Osteocyte (in vitro differentiated cells): ENCODE data around the gene SERPIND1. TPM values are rescaled to one million over a fixed set of nuclear protein-coding genes. Genes with fewer than 3 reads are reported as not detected.

Experiments used
- DNase-seq: peaks from one replicate; pipeline ENCODE4 v3.0.0; 2021; ENCODE audit warnings: mixed read lengths; ENCODE audit not compliant: unreplicated experiment; ENCODE audit errors: extremely low spot score
- H3K27ac Mint-ChIP-seq: one replicate; pipeline ENCODE4 v1.8.0; 2021; ENCODE audit warnings: mild to moderate bottlenecking, mixed read lengths; ENCODE audit not compliant: unreplicated experiment
- H3K27me3 Mint-ChIP-seq: one replicate; pipeline ENCODE4 v1.8.0; 2021; ENCODE audit warnings: mixed read lengths; ENCODE audit not compliant: unreplicated experiment
- H3K36me3 Mint-ChIP-seq: one replicate; pipeline ENCODE4 v1.8.0; 2021; ENCODE audit warnings: mixed read lengths; ENCODE audit not compliant: unreplicated experiment
- H3K4me1 Mint-ChIP-seq: one replicate; pipeline ENCODE4 v1.8.0; 2021; ENCODE audit warnings: mixed read lengths; ENCODE audit not compliant: unreplicated experiment
- H3K4me3 Mint-ChIP-seq: one replicate; pipeline ENCODE4 v1.8.0; 2021; ENCODE audit warnings: mild to moderate bottlenecking, moderate library complexity, mixed read lengths; ENCODE audit not compliant: unreplicated experiment
- H3K9me3 Mint-ChIP-seq: one replicate; pipeline ENCODE4 v1.8.0; 2021; ENCODE audit warnings: mixed read lengths; ENCODE audit not compliant: unreplicated experiment
- CTCF ChIP-seq: fragments of 200-600 bp; sonication (generic); IDR thresholded peaks from 2 replicates; pipeline ENCODE4 v1.5.0; 2021; ENCODE audit warnings: antibody characterized with exemption, mild to moderate bottlenecking, moderate library complexity
- total RNA-seq: library from RNA; stranded (reverse); gene quantifications from 2 replicates; pipeline ENCODE4 v1.2.1, GENCODE V29; 2021

SERPIND1 gene
- total RNA-seq, 1 donor from 2014 or later: not detected

- TF ChIP-seq CTCF: no peak
- H3K27ac Mint-ChIP-seq: no peak overlapping the region
- no peaks in the 10 kb centered on the region for H3K27me3 Mint-ChIP-seq
- peaks cover 5% of the 10 kb centered on the region for H3K4me1 Mint-ChIP-seq
- DNase-seq: no peak
- H3K36me3 Mint-ChIP-seq: peaks cover 50% of the 10 kb centered on the region
- H3K9me3 Mint-ChIP-seq: peaks cover 11% of the 10 kb centered on the region
- H3K4me3 Mint-ChIP-seq: no peak overlapping the region
Measured at GRCh38 chr22:20744456-20744855, 29.5 kb upstream of the SERPIND1 start.

- Mint-ChIP-seq H3K27me3 (no peaks in the 10 kb centered on the region), H3K27ac (no peak overlapping the region), H3K4me1 (peaks cover 11% of the 10 kb centered on the region), H3K9me3 (peaks cover 7% of the 10 kb centered on the region), H3K36me3 (peaks cover 51% of the 10 kb centered on the region), H3K4me3 (no peak overlapping the region)
- DNase-seq: no peak
- TF ChIP-seq CTCF: no peak
Measured at GRCh38 chr22:20745119-20745518, 28.8 kb upstream of the SERPIND1 start.

GRCh38 chr22:20746431-20747189, 27.3 kb upstream of the SERPIND1 start:
- Mint-ChIP-seq H3K4me3 (no peak overlapping the region), H3K27me3 (no peaks in the 10 kb centered on the region), H3K36me3 (peaks cover 39% of the 10 kb centered on the region), H3K4me1 (peaks cover 26% of the 10 kb centered on the region), H3K9me3 (no peaks in the 10 kb centered on the region), H3K27ac (no peak overlapping the region)
- TF ChIP-seq CTCF: no peak
- DNase-seq: no peak

GRCh38 chr22:20747223-20747622, 26.7 kb upstream of the SERPIND1 start:
- peaks cover 27% of the 10 kb centered on the region for H3K4me1 Mint-ChIP-seq
- no peak for DNase-seq
- no peak for TF ChIP-seq CTCF
- no peaks in the 10 kb centered on the region for H3K27me3 Mint-ChIP-seq
- no peaks in the 10 kb centered on the region for H3K9me3 Mint-ChIP-seq
- peaks cover 32% of the 10 kb centered on the region for H3K36me3 Mint-ChIP-seq
- H3K27ac Mint-ChIP-seq: no peak overlapping the region
- H3K4me3 Mint-ChIP-seq: no peak overlapping the region

GRCh38 chr22:20748082-20748481, 25.8 kb upstream of the SERPIND1 start:
- no peak for DNase-seq
- Mint-ChIP-seq H3K27me3 (no peaks in the 10 kb centered on the region), H3K36me3 (peaks cover 32% of the 10 kb centered on the region), H3K9me3 (no peaks in the 10 kb centered on the region), H3K27ac (no peak overlapping the region), H3K4me3 (no peak overlapping the region), H3K4me1 (peaks cover 27% of the 10 kb centered on the region)
- TF ChIP-seq CTCF: no peak
